ENCODE results near the gene KRT17.
"Not testable (repeated sequence)": the region's sequence is repeated elsewhere in the genome, so short reads cannot be mapped to it uniquely, and the experiment has no call there.

Gene KRT17

GRCh38 chr17:41619036-41619926, 5.1 kb downstream of the KRT17 start:
- no peak for DNase-seq

DNA sequence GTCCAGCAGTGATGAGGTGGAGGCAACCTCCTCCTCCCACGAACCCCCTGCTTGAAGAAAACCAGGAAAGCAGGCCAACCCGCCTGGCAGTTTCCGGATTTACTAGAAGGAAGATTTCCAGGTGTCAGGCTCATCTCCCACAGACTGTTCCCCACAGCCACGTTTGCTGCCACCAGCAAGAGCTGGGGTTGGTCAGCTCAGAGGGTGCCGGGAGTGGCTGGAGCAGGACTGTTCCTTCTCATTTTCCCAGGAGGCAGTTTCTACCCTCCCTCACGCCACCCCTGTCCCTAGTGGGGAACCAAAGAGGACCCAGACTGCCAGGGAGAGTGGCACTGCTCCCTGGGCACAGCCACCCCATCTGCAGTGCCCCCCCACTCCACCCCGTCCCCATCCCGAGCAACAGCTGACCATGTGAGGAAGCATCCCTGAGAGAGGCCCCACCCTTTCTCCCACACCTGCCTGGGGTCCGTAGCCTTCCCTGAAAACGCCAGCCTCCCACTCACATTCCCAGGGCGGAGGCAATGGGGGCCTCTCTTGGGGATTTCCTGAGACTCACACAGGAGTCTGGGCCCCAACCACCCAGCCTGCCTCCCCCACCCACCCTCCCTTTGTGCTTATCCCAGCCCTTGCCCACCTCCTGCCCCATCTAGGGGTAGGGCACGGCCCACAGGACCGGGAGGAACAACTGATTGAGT, 5.9 kb downstream of the KRT17 start:
- DNase-seq, result no peak

DNA sequence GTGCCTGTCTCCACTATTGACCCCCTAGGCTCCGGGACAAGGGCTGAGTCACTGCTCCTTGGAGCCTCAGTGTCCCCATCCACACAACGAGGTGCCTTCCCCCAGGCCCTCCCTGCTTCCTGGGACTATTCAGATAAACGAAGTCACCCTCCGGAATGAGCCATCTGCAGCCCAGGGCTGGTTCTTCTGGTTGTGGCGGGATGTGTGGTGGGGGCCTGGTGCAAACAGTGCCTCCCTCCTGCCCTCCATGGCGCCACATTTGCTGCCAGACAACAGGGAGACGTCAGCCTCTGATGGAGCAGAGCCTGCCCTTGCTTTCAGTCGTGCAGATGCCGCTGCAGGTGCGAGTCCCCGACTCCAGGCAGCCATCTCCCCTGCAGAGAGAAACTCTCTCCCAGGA, 6.7 kb downstream of the KRT17 start:
- no peak for DNase-seq

GRCh38 chr17:41617136-41617535, 7.2 kb downstream of the KRT17 start:
- no peak for DNase-seq

GRCh38 chr17:41616486-41616885, 7.9 kb downstream of the KRT17 start:
- DNase-seq, result not testable (repeated sequence)

GRCh38 chr17:41615454-41615853, 8.9 kb downstream of the KRT17 start:
- DNase-seq, result no peak

DNA sequence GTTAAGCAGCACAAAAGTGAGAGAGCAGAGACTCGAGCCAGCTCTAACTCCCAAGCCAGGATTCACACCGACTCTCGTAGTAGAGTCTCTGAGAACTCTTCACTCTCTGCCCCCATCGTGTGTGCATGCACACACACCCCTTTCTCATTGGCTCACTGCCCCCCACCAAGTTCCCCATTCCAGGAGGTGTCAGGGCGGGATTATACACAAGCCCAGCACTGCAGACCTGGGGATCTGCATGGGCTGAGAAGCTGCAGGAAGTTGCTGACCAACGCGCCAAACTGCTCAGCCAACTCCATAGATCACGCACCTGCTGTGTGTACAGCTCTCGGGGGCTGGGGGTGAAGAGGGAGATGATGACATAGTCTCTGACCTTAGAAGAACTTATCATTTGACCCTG, 9.6 kb downstream of the KRT17 start:
- DNase-seq, result not testable (repeated sequence)

- no peak for DNase-seq
Measured at GRCh38 chr17:41614098-41614497, 10.3 kb downstream of the KRT17 start.

GRCh38 chr17:41613277-41614082, 10.9 kb downstream of the KRT17 start:
- no peak for DNase-seq

DNA sequence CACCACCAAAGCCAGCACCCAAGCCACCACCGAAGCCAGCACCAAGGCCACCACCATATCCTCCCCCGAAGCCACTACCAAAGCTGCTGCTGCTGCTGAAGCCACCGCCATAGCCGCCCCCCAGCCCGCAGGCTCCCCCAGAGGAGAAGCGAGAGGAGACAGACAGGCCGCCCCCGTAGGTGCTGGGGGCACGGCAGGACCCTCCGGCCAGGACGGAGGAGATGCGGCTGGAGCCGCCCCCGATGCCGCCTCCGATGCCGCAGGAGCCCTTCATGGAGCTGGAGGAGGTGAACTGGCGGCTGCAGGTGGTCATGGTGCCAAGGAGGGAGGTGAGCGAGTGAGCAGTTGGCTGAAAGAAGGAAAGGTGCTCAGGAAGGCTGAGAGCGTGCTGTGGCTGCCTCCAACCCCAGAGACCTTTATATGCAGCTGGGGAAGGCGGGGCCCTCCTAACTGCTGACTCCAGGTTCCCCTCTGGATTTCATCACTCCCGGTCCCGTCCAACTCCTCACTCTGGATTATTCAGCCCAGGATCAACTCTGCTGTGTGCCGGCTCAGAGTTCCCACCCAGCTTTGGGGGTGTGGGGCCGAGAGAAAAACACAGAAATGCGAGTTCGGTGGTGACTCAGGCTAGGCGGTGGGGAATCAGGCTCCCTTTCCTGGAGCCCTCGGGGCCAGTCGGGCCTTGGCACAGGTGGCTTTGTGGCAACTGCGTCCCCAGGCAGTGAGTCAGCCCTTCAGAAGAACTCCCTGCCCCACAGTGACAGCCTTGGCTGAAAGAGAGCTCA, 11.8 kb downstream of the KRT17 start, which contains the start of gene KRT16:
Gene KRT16, minus strand, starts transcription at position 392 of the 785 bp plus-strand sequence. Its CDS starts 79 bp downstream, at position 313.
- not testable (repeated sequence) for DNase-seq

DNA sequence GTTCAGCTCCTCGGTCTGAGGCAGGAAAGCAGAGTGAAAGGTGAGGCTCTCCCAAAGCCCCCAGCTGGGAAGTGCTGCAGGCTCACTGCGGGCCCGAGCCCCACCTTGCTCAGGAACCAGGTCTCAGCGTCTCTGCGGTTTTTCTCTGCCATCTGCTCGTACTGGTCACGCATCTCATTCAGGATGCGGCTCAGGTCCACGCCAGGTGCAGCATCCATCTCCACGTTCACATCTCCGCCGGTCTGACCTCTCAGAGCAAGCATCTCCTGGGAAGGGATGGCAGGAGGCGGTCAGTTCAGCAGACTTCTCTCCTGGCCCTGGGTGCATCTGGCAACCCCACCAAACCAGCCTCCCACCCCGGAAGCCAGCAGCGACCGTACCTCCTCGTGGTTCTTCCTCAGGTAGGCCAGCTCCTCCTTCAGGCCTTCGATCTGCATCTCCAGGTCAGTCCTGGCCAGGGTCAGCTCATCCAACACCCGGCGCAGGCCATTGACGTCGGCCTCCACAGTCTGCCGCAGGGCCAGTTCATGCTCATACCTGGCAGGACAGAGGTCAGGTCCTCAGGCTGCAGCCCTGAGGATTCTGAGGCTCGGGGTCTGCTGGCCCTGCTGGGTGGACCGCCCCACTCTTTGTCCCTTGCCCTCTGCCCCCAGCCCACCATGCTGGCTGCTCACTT, 13.3 kb downstream of the KRT17 start:
- no peak for DNase-seq

- not testable (repeated sequence) for DNase-seq
Measured at GRCh38 chr17:41610061-41610517, 14.3 kb downstream of the KRT17 start.

- not testable (repeated sequence) for DNase-seq
Measured at GRCh38 chr17:41606930-41607329, 17.4 kb downstream of the KRT17 start.

DNA sequence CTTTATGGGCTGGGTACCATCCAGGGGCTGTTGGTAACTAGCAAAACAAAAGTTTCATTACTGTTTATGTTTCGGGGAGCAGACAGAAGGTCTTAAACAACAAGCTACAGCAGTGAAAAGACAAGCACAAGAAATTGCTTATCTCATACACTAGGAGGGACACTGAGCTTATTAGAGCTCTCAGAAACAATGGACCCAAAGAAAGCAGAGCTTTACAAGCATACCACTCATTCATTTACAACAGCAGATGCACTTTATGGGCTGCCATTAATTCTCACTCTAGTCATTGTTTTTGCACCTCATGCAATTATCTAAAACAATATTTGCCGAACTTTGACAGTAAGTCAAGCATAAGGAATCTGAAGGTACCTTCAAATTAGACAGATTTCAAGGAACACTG, 21.9 kb downstream of the KRT17 start:
- DNase-seq, result no peak

- DNase-seq, result no peak
Measured at GRCh38 chr17:41600318-41600717, 24.1 kb downstream of the KRT17 start.

- DNase-seq, result no peak
Measured at GRCh38 chr17:41599680-41600079, 24.7 kb downstream of the KRT17 start.

- DNase-seq, result no peak
Measured at GRCh38 chr17:41595585-41595984, 28.8 kb downstream of the KRT17 start.

DNA sequence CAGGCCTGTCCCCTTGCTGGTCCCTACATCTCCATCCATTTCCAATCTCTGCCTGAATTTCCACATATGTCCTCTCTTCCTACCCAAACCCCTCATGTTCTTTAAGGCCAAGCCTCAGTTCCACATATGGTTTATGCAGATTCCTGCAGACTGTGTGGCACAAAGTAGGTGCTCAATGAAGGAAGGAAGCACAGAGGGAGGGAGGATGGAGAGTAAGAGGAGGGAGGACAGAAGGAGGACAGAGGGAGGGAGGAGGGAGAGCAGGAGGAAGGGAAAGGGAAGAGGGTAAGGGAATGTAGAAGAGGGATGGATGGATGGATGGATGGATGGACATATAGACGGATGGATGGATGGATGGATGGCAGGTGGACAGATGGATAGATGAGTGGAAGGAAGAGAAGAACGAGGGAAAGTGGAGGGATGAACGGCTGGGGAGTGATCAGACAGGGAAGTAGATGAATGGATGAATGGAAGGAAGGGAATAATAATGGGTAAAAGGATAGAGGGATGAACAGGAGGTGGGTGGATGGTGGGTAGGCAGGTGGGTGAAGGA, 29.9 kb downstream of the KRT17 start:
- DNase-seq, result no peak

DNA sequence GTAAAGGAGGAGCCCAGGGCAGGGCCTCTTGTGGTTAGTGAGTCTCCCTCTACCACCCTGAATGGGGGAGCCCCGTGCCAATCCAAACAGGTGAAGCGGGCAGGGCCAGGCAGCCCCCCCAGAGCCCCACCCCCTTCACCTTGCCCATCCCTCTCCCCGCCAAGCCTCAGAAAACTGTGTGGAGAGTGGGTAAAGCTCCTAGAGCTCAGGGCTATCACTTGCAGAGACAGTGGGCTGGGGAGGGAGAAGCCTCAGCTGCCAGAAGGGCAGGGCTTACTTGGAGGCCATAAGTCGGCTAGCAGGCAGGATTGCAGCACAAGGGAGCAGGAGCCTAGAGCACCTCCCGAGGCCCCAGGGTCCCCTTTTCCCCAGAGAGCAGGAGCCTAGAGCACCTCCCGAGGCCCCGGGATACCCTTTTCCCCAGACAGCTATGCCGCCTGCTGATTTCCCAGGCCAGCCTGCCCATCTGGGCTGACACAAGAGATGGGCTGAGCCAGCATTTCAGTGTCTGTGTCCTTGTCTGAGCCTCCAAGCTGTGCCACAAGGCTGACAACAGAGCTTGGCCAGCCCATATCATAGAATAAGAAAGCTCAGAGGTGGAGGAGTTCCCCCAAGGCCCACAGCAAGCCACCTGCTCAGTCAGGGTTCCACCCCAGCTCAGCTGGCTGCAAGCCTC, 30.9 kb downstream of the KRT17 start:
- no peak for DNase-seq

- DNase-seq, result no peak
Measured at GRCh38 chr17:41592601-41593305, 31.6 kb downstream of the KRT17 start.
